CD14-positive monocyte (primary cell): ENCODE measurements around the gene MPRIP. TPM values are rescaled to one million over a fixed set of nuclear protein-coding genes. Genes with fewer than 3 reads are reported as not detected.

Source experiments
- DNase-seq, 3 donors: peaks; one replicate each; pipeline ENCODE4 v3.0.0-alpha.2; 2011 to 2022
- H2AFZ ChIP-seq: 2 replicates; pipeline ENCODE4 v1.6.0; 2012; ENCODE audit warnings: mild to moderate bottlenecking, low read depth, low read length, inconsistent platforms; ENCODE audit not compliant: insufficient read depth, poor library complexity, severe bottlenecking
- H3K27ac ChIP-seq, 2 donors: 1 replicate in 1 of 2; 2 replicates in 1 of 2; pipeline ENCODE4 v1.5.1; 2012 to 2013; ENCODE audit warnings: low read length in 2 of 2, control low read depth in 1 of 2, inconsistent platforms in 1 of 2, low read depth in 1 of 2, mild to moderate bottlenecking in 1 of 2
- H3K27me3 ChIP-seq, 2 donors: one replicate each; pipeline versions ENCODE4 v1.6.0 to v1.6.1; 2011 to 2013; ENCODE audit warnings: low read length in 2 of 2; ENCODE audit not compliant: control insufficient read depth in 2 of 2, insufficient read depth in 2 of 2
- H3K36me3 ChIP-seq, 2 donors: replicated peaks in 1 of 2; 1 replicate in 1 of 2; 2 replicates in 1 of 2; pipeline versions ENCODE4 v1.5.1 to v1.6.1; 2012 to 2013; ENCODE audit warnings: low read length in 2 of 2, control low read depth in 1 of 2, inconsistent platforms in 1 of 2, mild to moderate bottlenecking in 1 of 2; ENCODE audit not compliant: insufficient read depth in 2 of 2, control insufficient read depth in 1 of 2
- H3K4me1 ChIP-seq, 2 donors: 1 replicate in 1 of 2; 2 replicates in 1 of 2; pipeline versions ENCODE4 v1.5.1 to v1.6.1; 2012 to 2013; ENCODE audit warnings: low read length in 2 of 2, control low read depth in 1 of 2, inconsistent platforms in 1 of 2, mild to moderate bottlenecking in 1 of 2, moderate library complexity in 1 of 2; ENCODE audit not compliant: insufficient read depth in 2 of 2, control insufficient read depth in 1 of 2
- H3K4me2 ChIP-seq: replicated peaks from 2 replicates; pipeline ENCODE3; 2012; ENCODE audit warnings: low read length, moderate library complexity, mild to moderate bottlenecking; ENCODE audit not compliant: poor library complexity, severe bottlenecking; ENCODE audit errors: extremely low read depth
- H3K4me3 ChIP-seq, 3 experiments: fragments of 200-600 bp in 1 of 3; sonication (generic) in 1 of 3; replicated peaks in 1 of 3; 1 replicate in 2 of 3; 2 replicates in 1 of 3; pipeline ENCODE4 v1.5.1; 2011 to 2013; ENCODE audit warnings: low read length in 3 of 3, mild to moderate bottlenecking in 3 of 3, control low read depth in 2 of 3, low read depth in 2 of 3, inconsistent platforms in 1 of 3, moderate library complexity in 1 of 3
- H3K79me2 ChIP-seq: 2 replicates; pipeline ENCODE4 v1.6.0; 2012; ENCODE audit warnings: mild to moderate bottlenecking, control low read depth, inconsistent platforms, low read length, moderate library complexity; ENCODE audit not compliant: insufficient read depth
- H3K9ac ChIP-seq: 2 replicates; pipeline ENCODE4 v1.6.0; 2017; ENCODE audit warnings: low read length, mild to moderate bottlenecking; ENCODE audit not compliant: insufficient read depth, poor library complexity, severe bottlenecking
- H3K9me3 ChIP-seq, 2 donors: replicated peaks in 1 of 2; 1 replicate in 1 of 2; 2 replicates in 1 of 2; pipeline versions ENCODE4 v1.5.1 to v1.6.1; 2012 to 2013; ENCODE audit warnings: low read length in 2 of 2, control low read depth in 1 of 2; ENCODE audit not compliant: control insufficient read depth in 1 of 2, insufficient read depth in 1 of 2
- H4K20me1 ChIP-seq: 2 replicates; pipeline ENCODE4 v1.6.0; 2012; ENCODE audit warnings: mild to moderate bottlenecking, low read length, control low read depth, moderate library complexity; ENCODE audit not compliant: insufficient read depth
- H3K27ac Mint-ChIP-seq, 7 donors: one replicate each; pipeline ENCODE4 v1.8.0; 2020; ENCODE audit warnings: mild to moderate bottlenecking in 7 of 7, mixed read lengths in 7 of 7, moderate library complexity in 6 of 7, inconsistent platforms in 2 of 7
- H3K27me3 Mint-ChIP-seq, 3 donors: one replicate each; pipeline ENCODE4 v1.8.0; 2021 to 2022; ENCODE audit warnings: low read depth in 3 of 3, mild to moderate bottlenecking in 3 of 3, mixed read lengths in 3 of 3, moderate library complexity in 3 of 3, inconsistent platforms in 1 of 3
- H3K36me3 Mint-ChIP-seq, 2 donors: one replicate each; pipeline ENCODE4 v1.8.0; 2020; ENCODE audit warnings: mixed read lengths in 2 of 2, inconsistent platforms in 1 of 2, mild to moderate bottlenecking in 1 of 2
- H3K4me1 Mint-ChIP-seq: one replicate; pipeline ENCODE4 v1.8.0; 2020; ENCODE audit warnings: mild to moderate bottlenecking, mixed read lengths
- H3K4me3 Mint-ChIP-seq, 2 donors: one replicate each; pipeline ENCODE4 v1.8.0; 2020; ENCODE audit warnings: mild to moderate bottlenecking in 2 of 2, mixed read lengths in 2 of 2, moderate library complexity in 1 of 2
- H3K9me3 Mint-ChIP-seq, 7 donors: one replicate each; pipeline ENCODE4 v1.8.0; 2020 to 2022; ENCODE audit warnings: mixed read lengths in 7 of 7, mild to moderate bottlenecking in 6 of 7, moderate library complexity in 6 of 7, inconsistent platforms in 2 of 7
- CTCF ChIP-seq: fragments of 200-600 bp; IDR thresholded peaks from one replicate; pipeline ENCODE4 v1.8.0; 2022; ENCODE audit warnings: antibody characterized with exemption, mild to moderate bottlenecking
- WGBS: methylation state at CpG from one replicate; pipeline ENCODE4 v1.1.5; 2013; ENCODE audit warnings: missing lambda C conversion rate; ENCODE audit not compliant: insufficient coverage; 5-methylcytosine and 5-hydroxymethylcytosine counted together
- intact Hi-C, 2 donors: fragments of 100-400 bp; cut with micrococcal nuclease; formaldehyde crosslinking; loops; one replicate each; pipeline versions ENCODE4 v1.15.0 to v1.15.1; 2023
- polyA plus RNA-seq, 3 donors: library from polyadenylated mRNA; depleted of rRNA in 1 of 3; unstranded in 2 of 3; stranded (reverse) in 1 of 3; fragments of 300-500 nt in 2 of 3; fragments of >200 nt in 1 of 3; fragmentation: Illumina TruSeq in 2 of 3; gene quantifications; 1 replicate in 2 of 3; 2 replicates in 1 of 3; pipeline ENCODE4 v1.2.3, GENCODE V29; 2012 to 2021

The MPRIP gene
- polyA plus RNA-seq, 3 donors: 2.0 to 48.7 (median 2.5) TPM

- H3K9me3 Mint-ChIP-seq: no peaks in the 10 kb centered on the region
- 83% methylated on average over 3 of the region's 5 CpGs for WGBS
- TF ChIP-seq CTCF: no peak
- H3K27me3 Mint-ChIP-seq: peaks cover 0 to 3% (median 0%) of the 10 kb centered on the region in 3 donors
- peak overlapping the region in 1 of 7 donors; percentile 37 for H3K27ac Mint-ChIP-seq
- H3K4me2 ChIP-seq: no peak overlapping the region
- intact Hi-C loops: no loop called here
- H3K36me3 Mint-ChIP-seq: peaks cover 54 to 67% of the 10 kb centered on the region in 2 donors
- H3K27ac ChIP-seq: no peak overlapping the region
- H3K9me3 ChIP-seq: no peaks in the 10 kb centered on the region
- peaks cover 0 to 6% of the 10 kb centered on the region in 2 donors for H3K4me1 ChIP-seq
- no peak for DNase-seq
- peaks cover 7% of the 10 kb centered on the region for H3K4me1 Mint-ChIP-seq
- no peaks in the 10 kb centered on the region for H3K27me3 ChIP-seq
- H3K4me3 ChIP-seq: no peak overlapping the region
- peaks cover 63% of the 10 kb centered on the region for H4K20me1 ChIP-seq
- H3K9ac ChIP-seq: no peak overlapping the region
- peaks cover 29 to 63% of the 10 kb centered on the region in 2 donors for H3K36me3 ChIP-seq
- H3K4me3 Mint-ChIP-seq: no peak overlapping the region
- H2AFZ ChIP-seq: no peak overlapping the region
- H3K79me2 ChIP-seq: peaks cover 27% of the 10 kb centered on the region
These were observed 33.8 kb downstream of the MPRIP start for GRCh38 chr17:17076066-17076465.

- Histone ChIP-seq H3K27me3 (no peaks in the 10 kb centered on the region), H4K20me1 (peaks cover 60% of the 10 kb centered on the region), H3K4me2 (no peak overlapping the region), H3K4me1 (peaks cover 0 to 6% of the 10 kb centered on the region in 2 donors), H3K27ac (no peak overlapping the region), H3K36me3 (peaks cover 29 to 59% of the 10 kb centered on the region in 2 donors), H3K9ac (no peak overlapping the region), H3K9me3 (no peaks in the 10 kb centered on the region), H2AFZ (no peak overlapping the region), H3K4me3 (no peak overlapping the region), H3K79me2 (peaks cover 17% of the 10 kb centered on the region)
- no CpG with 5 or more reads among the region's 6 CpGs for WGBS
- no peak for DNase-seq
- Mint-ChIP-seq H3K27ac (peak overlapping the region in 1 of 7 donors; percentile 50), H3K9me3 (no peaks in the 10 kb centered on the region), H3K36me3 (peaks cover 45 to 61% of the 10 kb centered on the region in 2 donors), H3K27me3 (peaks cover 0 to 3% (median 0%) of the 10 kb centered on the region in 3 donors), H3K4me3 (no peak overlapping the region), H3K4me1 (peaks cover 7% of the 10 kb centered on the region)
- intact Hi-C loops: no loop called here
- no peak for TF ChIP-seq CTCF
These were observed 34.8 kb downstream of the MPRIP start for GRCh38 chr17:17077101-17077500.
